Measurements from ENCODE around the gene KCNC1. TPM values are rescaled to one million over a fixed set of nuclear protein-coding genes. Genes with fewer than 3 reads are reported as not detected.

KCNC1 gene
- polyA plus RNA-seq, 2 of the 4 experiments (the other 2 are of a cell fraction): 0.08 TPM; not detected in 1

GRCh38 chr11:17753153-17753552 is 18.6 kb downstream of the KCNC1 start:
- FAIRE-seq: no peak
- H3K27ac ChIP-seq: no peak overlapping the region
- no peak for DNase-seq (ENCODE audit: low read depth in 1 of 2, low spot score in 1 of 2)
- no peaks in the 10 kb centered on the region for H3K9me3 ChIP-seq
- WGBS (ENCODE audit: missing lambda C conversion rate): 29% methylated on average over 4 of the region's 5 CpGs
- TF ChIP-seq EHMT2 (IDR thresholded peaks at IDR 0.05; ENCODE audit: low read depth): no peak
- no peak for TF ChIP-seq FOSL2 (IDR thresholded peaks at IDR 0.05)
- no peak for TF ChIP-seq FOSL2 (CRISPR knock-in tag; IDR thresholded peaks at IDR 0.05)
- TF ChIP-seq JUNB (IDR thresholded peaks at IDR 0.05): no peak
- TF ChIP-seq TP53 (CRISPR knock-in tag; IDR thresholded peaks at IDR 0.05): no peak
- TF ChIP-seq NPAS2 (CRISPR knock-in tag; IDR thresholded peaks at IDR 0.05; ENCODE audit: borderline replicate concordance): no peak
- TF ChIP-seq HOXB5 (CRISPR knock-in tag; IDR thresholded peaks at IDR 0.05): no peak
- H3K4me3 ChIP-seq: no peak overlapping the region
- H3K4me2 ChIP-seq: no peak overlapping the region
- POLR2A ChIA-PET: no interaction called here
- H3K4me1 ChIP-seq: no peaks in the 10 kb centered on the region
- peak in 1 of 2 experiments; percentile 27; a peak in 1 of 6 replicates for ATAC-seq
- CTCF ChIA-PET: interaction anchor here (0.6 to 2.8 kb wide), 3 partner anchors 8 to 248 kb away, joined by 3 to 16 read pairs (median 9); no protein-coding TSS in a partner anchor

GRCh38 chr11:17753641-17754040 is 19.1 kb downstream of the KCNC1 start:
- no peak overlapping the region for H3K4me2 ChIP-seq
- CTCF ChIA-PET: interaction anchor here (0.6 kb wide), 1 partner anchor 249 kb away, joined by 3 read pairs; no protein-coding TSS in a partner anchor
- ATAC-seq: no peak
- H3K4me3 ChIP-seq: no peak overlapping the region
- 54% methylated on average over 7 of the region's 10 CpGs for WGBS (ENCODE audit: missing lambda C conversion rate)
- no peak for DNase-seq (ENCODE audit: low read depth in 1 of 2, low spot score in 1 of 2)
- POLR2A ChIA-PET: no interaction called here
- no peak for TF ChIP-seq RAD21 (conservative IDR thresholded peaks at IDR 0.05 in 1 of 2, IDR thresholded peaks at IDR 0.05 in 1 of 2)
- no peak overlapping the region for H3K27ac ChIP-seq
- H3K4me1 ChIP-seq: no peaks in the 10 kb centered on the region
- no peak for FAIRE-seq
- H3K9me3 ChIP-seq: no peaks in the 10 kb centered on the region

GRCh38 chr11:17755891-17756290 is 21.3 kb downstream of the KCNC1 start:
- ChIA-PET POLR2A (no interaction called here), CTCF (interaction anchor here (1.1 to 2.0 kb wide), 2 partner anchors 9 to 25 kb away, joined by 4 to 10 read pairs; no protein-coding TSS in a partner anchor)
- ATAC-seq (no peak), FAIRE-seq (no peak), DNase-seq (ENCODE audit: low read depth in 1 of 2, low spot score in 1 of 2) (no peak)
- no peak for TF ChIP-seq NFE2L2 (conservative IDR thresholded peaks at IDR 0.05; ENCODE audit: low read length)
- TF ChIP-seq KDM5A (IDR thresholded peaks at IDR 0.05): no peak
- TF ChIP-seq RFX5 (IDR thresholded peaks at IDR 0.05): no peak
- no peak for TF ChIP-seq TP53 (CRISPR knock-in tag; IDR thresholded peaks at IDR 0.05)
- no peak for TF ChIP-seq USF2 (IDR thresholded peaks at IDR 0.05)
- no peak for TF ChIP-seq MAFK (IDR thresholded peaks at IDR 0.05; ENCODE audit: partially characterized antibody)
- no peak for TF ChIP-seq RAD21 (conservative IDR thresholded peaks at IDR 0.05 in 1 of 2, IDR thresholded peaks at IDR 0.05 in 1 of 2)
- Histone ChIP-seq H3K27ac (no peak overlapping the region), H3K4me3 (no peak overlapping the region), H3K9me3 (no peaks in the 10 kb centered on the region), H3K4me2 (no peak overlapping the region), H3K4me1 (no peaks in the 10 kb centered on the region)
- WGBS (ENCODE audit: missing lambda C conversion rate): 15% methylated on average over 3 of the region's 3 CpGs

- ChIA-PET CTCF (interaction anchor here (0.6 to 4.7 kb wide), 6 partner anchors 8 to 219 kb away, joined by 3 to 41 read pairs (median 6); no protein-coding TSS in a partner anchor), POLR2A (no interaction called here)
- no peak for FAIRE-seq
- Histone ChIP-seq H3K9me3 (no peaks in the 10 kb centered on the region), H3K27ac (no peak overlapping the region), H3K4me1 (no peaks in the 10 kb centered on the region), H3K4me3 (no peak overlapping the region), H3K4me2 (no peak overlapping the region)
- DNase-seq (ENCODE audit: low read depth in 1 of 2, low spot score in 1 of 2): peak; percentile 57
- ATAC-seq: peak; percentile 75 to 96; a peak in 5 of 6 replicates
- WGBS (ENCODE audit: missing lambda C conversion rate): 45% methylated on average over 18 of the region's 23 CpGs
- TF ChIP-seq CBX2 (IDR thresholded peaks at IDR 0.05; ENCODE audit: borderline replicate concordance, low read depth) (no peak), RAD21 (conservative IDR thresholded peaks at IDR 0.05 in 1 of 2, IDR thresholded peaks at IDR 0.05 in 1 of 2) (peak; percentile 58 to 74), KDM1A (IDR thresholded peaks at IDR 0.05; ENCODE audit: low read depth) (no peak), HOXA7 (CRISPR knock-in tag; IDR thresholded peaks at IDR 0.05) (no peak), ATOH8 (CRISPR knock-in tag; IDR thresholded peaks at IDR 0.05; ENCODE audit: low read depth) (no peak), PHF8 (IDR thresholded peaks at IDR 0.05; ENCODE audit: borderline replicate concordance, low read depth) (no peak), ZFP36 (IDR thresholded peaks at IDR 0.05; ENCODE audit: borderline replicate concordance, partially characterized antibody) (no peak), FOSL2 (IDR thresholded peaks at IDR 0.05) (no peak), FOSL2 (CRISPR knock-in tag; IDR thresholded peaks at IDR 0.05) (0 out of 2 replicates have a peak, but pooled peaks have one; percentile 32), GATA3 (IDR thresholded peaks at IDR 0.05; ENCODE audit: borderline replicate concordance) (no peak), USF2 (IDR thresholded peaks at IDR 0.05) (no peak), CHD2 (IDR thresholded peaks at IDR 0.05; ENCODE audit: low read length, partially characterized antibody) (no peak), HMGXB4 (CRISPR knock-in tag; IDR thresholded peaks at IDR 0.05; ENCODE audit: borderline replicate concordance) (no peak), JUN (IDR thresholded peaks at IDR 0.05) (no peak), CEBPB (IDR thresholded peaks at IDR 0.05) (no peak)
Measured at GRCh38 chr11:17760102-17761029, 25.8 kb downstream of the KCNC1 start.

All from A549 (cell line).